ENCODE data around the gene GABRP.

DNA sequence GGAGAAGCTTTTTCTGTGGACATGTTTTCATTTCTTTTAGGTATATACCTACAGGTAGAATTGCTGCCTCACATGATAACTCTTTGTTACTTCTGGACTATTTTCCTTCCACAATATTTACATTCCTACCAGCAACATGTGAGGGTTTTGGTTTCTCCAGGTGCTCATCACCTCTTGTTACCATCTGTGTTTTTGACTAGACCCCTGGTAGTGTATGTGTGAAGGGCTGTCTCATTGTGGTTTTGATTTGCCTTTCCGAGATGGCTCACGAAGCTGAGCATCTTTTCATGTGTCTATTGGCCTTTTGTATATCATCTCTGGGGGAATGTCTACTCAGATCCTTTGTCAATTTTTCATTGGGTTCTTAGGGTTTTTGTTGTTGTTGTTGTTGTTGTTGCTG is 61.1 kb downstream of the GABRP start:
- TF ChIP-seq, protein P1, sequence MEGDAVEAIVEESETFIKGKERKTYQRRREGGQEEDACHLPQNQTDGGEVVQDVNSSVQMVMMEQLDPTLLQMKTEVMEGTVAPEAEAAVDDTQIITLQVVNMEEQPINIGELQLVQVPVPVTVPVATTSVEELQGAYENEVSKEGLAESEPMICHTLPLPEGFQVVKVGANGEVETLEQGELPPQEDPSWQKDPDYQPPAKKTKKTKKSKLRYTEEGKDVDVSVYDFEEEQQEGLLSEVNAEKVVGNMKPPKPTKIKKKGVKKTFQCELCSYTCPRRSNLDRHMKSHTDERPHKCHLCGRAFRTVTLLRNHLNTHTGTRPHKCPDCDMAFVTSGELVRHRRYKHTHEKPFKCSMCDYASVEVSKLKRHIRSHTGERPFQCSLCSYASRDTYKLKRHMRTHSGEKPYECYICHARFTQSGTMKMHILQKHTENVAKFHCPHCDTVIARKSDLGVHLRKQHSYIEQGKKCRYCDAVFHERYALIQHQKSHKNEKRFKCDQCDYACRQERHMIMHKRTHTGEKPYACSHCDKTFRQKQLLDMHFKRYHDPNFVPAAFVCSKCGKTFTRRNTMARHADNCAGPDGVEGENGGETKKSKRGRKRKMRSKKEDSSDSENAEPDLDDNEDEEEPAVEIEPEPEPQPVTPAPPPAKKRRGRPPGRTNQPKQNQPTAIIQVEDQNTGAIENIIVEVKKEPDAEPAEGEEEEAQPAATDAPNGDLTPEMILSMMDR (IDR thresholded peaks at IDR 0.05; ENCODE audit: low read depth, low read length): no peak
- TF ChIP-seq EZH2phosphoT487 (IDR thresholded peaks at IDR 0.05; ENCODE audit: low read depth): no peak

All from OCI-LY3 (cell line).